ENCODE data around the gene TUBB6. TPM values are rescaled to one million over a fixed set of nuclear protein-coding genes. Genes with fewer than 3 reads are reported as not detected.

Gene TUBB6
- total and polyA plus RNA-seq, 2 of the 8 experiments (the other 6 are each of a cell fraction or from before 2014, with no cell fraction given), result 126 to 223 TPM

DNA sequence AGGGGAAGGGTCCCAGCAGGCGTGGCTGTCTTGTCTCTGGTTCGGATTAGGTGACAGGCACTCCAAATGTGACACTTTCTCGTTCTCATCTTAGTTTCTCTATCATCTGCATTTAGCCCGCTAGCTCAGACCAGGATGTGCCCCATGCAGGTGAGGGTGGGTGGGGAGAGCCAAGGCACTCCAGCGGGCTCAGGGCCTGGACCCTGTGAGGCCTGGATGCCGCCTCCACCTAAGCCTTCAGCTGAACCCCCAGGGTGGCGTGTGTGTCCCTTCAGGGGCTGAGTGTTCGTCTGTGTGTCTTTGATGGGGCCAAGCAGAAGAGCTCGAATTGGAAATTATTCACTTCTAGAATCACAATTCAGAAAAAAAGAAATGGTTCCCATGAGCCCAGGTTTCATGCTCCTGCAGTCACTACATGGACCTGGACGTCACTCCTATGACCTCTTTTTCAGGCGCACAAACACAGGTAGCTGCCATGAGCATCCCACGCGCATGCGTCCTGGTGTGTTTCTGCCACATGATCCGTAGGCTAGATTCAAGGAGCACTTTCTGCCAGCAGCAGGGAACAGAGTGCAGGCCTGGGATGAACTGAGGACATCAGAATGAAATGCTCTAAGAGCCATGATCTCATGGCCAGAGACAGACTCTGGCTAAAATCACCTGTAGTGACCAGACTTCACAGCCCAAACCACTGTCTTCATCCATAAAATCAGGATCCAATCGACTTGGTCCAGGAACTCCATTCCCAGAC, 28.1 kb upstream of the TUBB6 start (continued):
- TF ChIP-seq CEBPB (IDR thresholded peaks at IDR 0.05; ENCODE audit: low read depth, low read length) (no peak), POLR2A (IDR thresholded peaks at IDR 0.05; ENCODE audit: control extremely low read depth in 1 of 2, low read depth in 2 of 2, low read length in 2 of 2) (no peak), BRCA1 (IDR thresholded peaks at IDR 0.05; ENCODE audit: low read depth, low read length) (no peak), SP2 (IDR thresholded peaks at IDR 0.05; ENCODE audit: low read length) (no peak)
- TF ChIP-seq, protein P1, sequence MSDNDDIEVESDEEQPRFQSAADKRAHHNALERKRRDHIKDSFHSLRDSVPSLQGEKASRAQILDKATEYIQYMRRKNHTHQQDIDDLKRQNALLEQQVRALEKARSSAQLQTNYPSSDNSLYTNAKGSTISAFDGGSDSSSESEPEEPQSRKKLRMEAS (IDR thresholded peaks at IDR 0.05), result no peak

Data from H1 (cell line).